WTC11 (cell line): ENCODE data around the gene BCL7A. TPM values are rescaled to one million over a fixed set of nuclear protein-coding genes. Genes with fewer than 3 reads are reported as not detected.

Experiments used
- ATAC-seq: fragments of 200-7000 bp; cut with Tn5 transposase; 2 replicates; pipeline ENCODE4 v1.10.0; 2021; ENCODE audit warnings: mild to moderate bottlenecking, moderate library complexity
- CTCF ChIA-PET: fragments of 300-600 bp; sonication (Branson Sonifier 250); formaldehyde crosslinking; loops from one replicate; lab custom pipeline; 2021; ENCODE audit warnings: antibody characterized with exemption; lab: Charles Lee
- POLR2A ChIA-PET: fragments of 350-600 bp; sonication (Branson Sonifier 250); formaldehyde crosslinking; loops from one replicate; lab custom pipeline; 2021; ENCODE audit warnings: antibody characterized with exemption; lab: Charles Lee
- DNase-seq: peaks from one replicate; pipeline ENCODE4 v3.0.0; 2021; ENCODE audit warnings: low spot score
- H3K27ac Mint-ChIP-seq: 2 replicates; pipeline ENCODE4 v1.8.0; 2021; ENCODE audit warnings: mixed read lengths
- H3K27me3 Mint-ChIP-seq: 2 replicates; pipeline ENCODE4 v1.8.0; 2021; ENCODE audit warnings: low read depth, mild to moderate bottlenecking, moderate library complexity, mixed read lengths
- H3K36me3 Mint-ChIP-seq: 2 replicates; pipeline ENCODE4 v1.8.0; 2021; ENCODE audit warnings: mixed read lengths
- H3K4me1 Mint-ChIP-seq: 2 replicates; pipeline ENCODE4 v1.8.0; 2022; ENCODE audit warnings: mixed read lengths
- H3K4me3 Mint-ChIP-seq: 2 replicates; pipeline ENCODE4 v1.8.0; 2021; ENCODE audit warnings: mild to moderate bottlenecking, moderate library complexity, mixed read lengths
- H3K9me3 Mint-ChIP-seq: 2 replicates; pipeline ENCODE4 v1.8.0; 2021; ENCODE audit warnings: mixed read lengths
- ATF1 ChIP-seq: sonication (generic); formaldehyde crosslinking; IDR thresholded peaks from 2 replicates; pipeline ENCODE4 v1.8.1; 2023; ENCODE audit warnings: mild to moderate bottlenecking, moderate library complexity, missing genetic modification reagents
- E2F5 ChIP-seq: sonication (generic); formaldehyde crosslinking; IDR thresholded peaks from 2 replicates; pipeline ENCODE4 v1.8.1; 2022; ENCODE audit warnings: mild to moderate bottlenecking, moderate library complexity, missing genetic modification reagents
- ELF4 ChIP-seq: sonication (generic); formaldehyde crosslinking; IDR thresholded peaks from 2 replicates; pipeline ENCODE4 v1.8.1; 2022; ENCODE audit warnings: low read depth, mild to moderate bottlenecking, moderate library complexity, missing genetic modification reagents
- EMX1 ChIP-seq: fragments of 250-450 bp; sonication (Bioruptor Pico); IDR thresholded peaks from 2 replicates; pipeline ENCODE4 v1.8.0; 2021; ENCODE audit warnings: mild to moderate bottlenecking
- ETV6 ChIP-seq: sonication (generic); formaldehyde crosslinking; IDR thresholded peaks from 2 replicates; pipeline ENCODE4 v1.8.1; 2022; ENCODE audit warnings: mild to moderate bottlenecking, missing genetic modification reagents
- IRF2 ChIP-seq: sonication (generic); formaldehyde crosslinking; IDR thresholded peaks from 2 replicates; pipeline ENCODE4 v1.8.0; 2022; ENCODE audit warnings: low read depth, missing genetic modification reagents, borderline replicate concordance
- JUN ChIP-seq: sonication (generic); formaldehyde crosslinking; IDR thresholded peaks from 2 replicates; pipeline ENCODE4 v1.8.0; 2023; ENCODE audit warnings: mild to moderate bottlenecking, missing genetic modification reagents
- MLX ChIP-seq: sonication (generic); formaldehyde crosslinking; IDR thresholded peaks from 2 replicates; pipeline ENCODE4 v1.8.1; 2023; ENCODE audit warnings: mild to moderate bottlenecking, missing genetic modification reagents, moderate library complexity
- MXD4 ChIP-seq: fragments of 250-450 bp; sonication (Bioruptor Pico); IDR thresholded peaks from 2 replicates; pipeline ENCODE4 v1.8.0; 2021; ENCODE audit warnings: mild to moderate bottlenecking, moderate library complexity, borderline replicate concordance
- NR1H2 ChIP-seq: sonication (generic); formaldehyde crosslinking; IDR thresholded peaks from 2 replicates; pipeline ENCODE4 v1.9.0; 2021; ENCODE audit warnings: mild to moderate bottlenecking, moderate library complexity, missing genetic modification reagents
- SOX15 ChIP-seq: fragments of 250-450 bp; sonication (Bioruptor Pico); IDR thresholded peaks from 2 replicates; pipeline ENCODE4 v1.9.0; 2021; ENCODE audit warnings: mild to moderate bottlenecking
- ZBTB43 ChIP-seq: sonication (generic); formaldehyde crosslinking; IDR thresholded peaks from 2 replicates; pipeline ENCODE4 v1.8.1; 2023; ENCODE audit warnings: mild to moderate bottlenecking, missing genetic modification reagents
- ZNF121 ChIP-seq: sonication (generic); formaldehyde crosslinking; IDR thresholded peaks from 2 replicates; pipeline ENCODE4 v1.8.0; 2023; ENCODE audit warnings: missing genetic modification reagents
- ZNF281 ChIP-seq: sonication (generic); formaldehyde crosslinking; IDR thresholded peaks from 2 replicates; pipeline ENCODE4 v1.8.0; 2023; ENCODE audit warnings: mild to moderate bottlenecking, missing genetic modification reagents
- ZNF423 ChIP-seq: fragments of 250-450 bp; sonication (Bioruptor Pico); IDR thresholded peaks from 2 replicates; pipeline ENCODE4 v2.1.2; 2022; ENCODE audit warnings: mild to moderate bottlenecking, moderate library complexity
- ZNF425 ChIP-seq: fragments of 250-450 bp; sonication (Bioruptor Pico); conservative IDR thresholded peaks from 2 replicates; pipeline ENCODE4 v1.9.0; 2021; ENCODE audit warnings: mild to moderate bottlenecking
- total RNA-seq: library from RNA; stranded (reverse); gene quantifications from 3 replicates; pipeline ENCODE4 v1.2.3, GENCODE V29; 2021

Gene BCL7A
- total RNA-seq, 1 experiment from 2014 or later: 19.7 TPM

GRCh38 chr12:122086641-122087285, 65.1 kb downstream of the BCL7A start:
- H3K4me1 Mint-ChIP-seq: peaks cover 32% of the 10 kb centered on the region
- ChIA-PET CTCF (interaction anchor here (1.6 to 2.3 kb wide), 2 partner anchors 8 to 32 kb away, joined by 7 to 9 read pairs; partner anchors contain the start of gene MLXIP), POLR2A (no interaction called here)
- H3K4me3 Mint-ChIP-seq: no peak overlapping the region
- peak overlapping the region; percentile 62 for H3K27ac Mint-ChIP-seq
- H3K27me3 Mint-ChIP-seq: no peaks in the 10 kb centered on the region
- DNase-seq (no peak), ATAC-seq (no peak)
- no peaks in the 10 kb centered on the region for H3K9me3 Mint-ChIP-seq
- peaks cover 11% of the 10 kb centered on the region for H3K36me3 Mint-ChIP-seq
- TF ChIP-seq SOX15 (CRISPR knock-in tag): no peak
- TF ChIP-seq ZNF423 (CRISPR knock-in tag): no peak
- TF ChIP-seq NR1H2 (CRISPR knock-in tag): no peak
- TF ChIP-seq, all 79 proteins: peak for 0

- Mint-ChIP-seq H3K4me1 (peaks cover 27% of the 10 kb centered on the region), H3K27me3 (no peaks in the 10 kb centered on the region), H3K4me3 (no peak overlapping the region), H3K9me3 (no peaks in the 10 kb centered on the region), H3K27ac (peak overlapping the region; percentile 54), H3K36me3 (peaks cover 11% of the 10 kb centered on the region)
- ATAC-seq (no peak), DNase-seq (no peak)
- POLR2A ChIA-PET: no interaction called here
- CTCF ChIA-PET: interaction anchor here (0.6 to 2.3 kb wide), 10 partner anchors 9 to 276 kb away, joined by 3 to 12 read pairs (median 6); partner anchors contain the start of gene MLXIP
- TF ChIP-seq JUN (CRISPR knock-in tag) (no peak), ZNF425 (no peak), ZBTB43 (CRISPR knock-in tag) (no peak), ZNF121 (no peak), MXD4 (CRISPR knock-in tag) (no peak), ZNF281 (CRISPR knock-in tag) (no peak), MLX (CRISPR knock-in tag) (no peak), ETV6 (CRISPR knock-in tag) (no peak), ATF1 (CRISPR knock-in tag) (no peak), EMX1 (CRISPR knock-in tag) (no peak), E2F5 (CRISPR knock-in tag) (no peak), IRF2 (CRISPR knock-in tag) (no peak), ELF4 (CRISPR knock-in tag) (no peak)
Measured at GRCh38 chr12:122087431-122088178, 65.9 kb downstream of the BCL7A start.
